Endodermal cell (in vitro differentiated cells): ENCODE data around the gene MAP3K4. TPM values are rescaled to one million over a fixed set of nuclear protein-coding genes. Genes with fewer than 3 reads are reported as not detected.
A peak's percentile ranks its signal among the peaks of the same experiment; 100 is the strongest.

Experiments used
- DNase-seq: peaks from one replicate; pipeline ENCODE4 v3.0.0-alpha.2; 2017
- H3K27ac ChIP-seq: 2 replicates; pipeline ENCODE4 v1.5.1; 2013; ENCODE audit warnings: mild to moderate bottlenecking, low read depth, low read length, moderate library complexity
- H3K27me3 ChIP-seq: 2 replicates; pipeline ENCODE4 v1.6.1; 2013; ENCODE audit warnings: mild to moderate bottlenecking, low read length, moderate library complexity; ENCODE audit not compliant: insufficient read depth, control insufficient read depth, poor library complexity, severe bottlenecking
- H3K36me3 ChIP-seq: 2 replicates; pipeline ENCODE4 v1.7.0; 2013; ENCODE audit warnings: mild to moderate bottlenecking, low read length, moderate library complexity; ENCODE audit not compliant: control insufficient read depth, insufficient read depth
- H3K4me1 ChIP-seq: one replicate; pipeline ENCODE4 v1.7.0; 2013; ENCODE audit warnings: low read length; ENCODE audit not compliant: control insufficient read depth, insufficient read depth
- H3K4me3 ChIP-seq: 2 replicates; pipeline ENCODE4 v1.5.1; 2013; ENCODE audit warnings: mild to moderate bottlenecking, low read length, moderate library complexity
- H3K9ac ChIP-seq: 2 replicates; pipeline ENCODE4 v1.6.1; 2013; ENCODE audit warnings: mild to moderate bottlenecking, low read length, moderate library complexity; ENCODE audit not compliant: poor library complexity, severe bottlenecking; ENCODE audit errors: extremely low read depth
- H3K9me3 ChIP-seq: 2 replicates; pipeline ENCODE4 v1.6.1; 2013; ENCODE audit warnings: mild to moderate bottlenecking, low read length, moderate library complexity; ENCODE audit not compliant: control insufficient read depth
- H3K27ac Mint-ChIP-seq: 2 replicates; pipeline ENCODE4 v1.8.0; 2020; ENCODE audit warnings: mixed read lengths
- H3K27me3 Mint-ChIP-seq: 2 replicates; pipeline ENCODE4 v1.8.0; 2021; ENCODE audit warnings: mild to moderate bottlenecking, mixed read lengths; ENCODE audit not compliant: insufficient read depth
- H3K36me3 Mint-ChIP-seq: 2 replicates; pipeline ENCODE4 v1.8.0; 2020; ENCODE audit warnings: low read depth, mixed read lengths
- H3K4me1 Mint-ChIP-seq: 2 replicates; pipeline ENCODE4 v1.8.0; 2020; ENCODE audit warnings: mixed read lengths
- H3K4me3 Mint-ChIP-seq: 2 replicates; pipeline ENCODE4 v1.8.0; 2020; ENCODE audit warnings: mild to moderate bottlenecking, moderate library complexity, mixed read lengths
- H3K9me3 Mint-ChIP-seq: 2 replicates; pipeline ENCODE4 v1.8.0; 2020; ENCODE audit warnings: mild to moderate bottlenecking, mixed read lengths
- CTCF ChIP-seq: fragments of 200-600 bp; sonication (generic); conservative IDR thresholded peaks from 2 replicates; pipeline ENCODE4 v1.5.0; 2021; ENCODE audit warnings: antibody characterized with exemption, mild to moderate bottlenecking
- WGBS, 2 experiments: methylation state at CpG; one replicate each; pipeline versions ENCODE4 v1.1.5 to v1.1.7; 2013; ENCODE audit warnings: missing lambda C conversion rate in 2 of 2, mixed read lengths in 1 of 2; ENCODE audit not compliant: insufficient coverage in 1 of 2, insufficient read length in 1 of 2; 5-methylcytosine and 5-hydroxymethylcytosine counted together
- long read RNA-seq, 4 experiments: library from polyadenylated mRNA in 2 of 4; library from RNA in 1 of 4; library from capped mRNA in 1 of 4; stranded (forward) in 3 of 4; unstranded in 1 of 4; transcript quantifications; one replicate each; pipeline ENCODE4 v2.0.0, GENCODE V29; 2020 to 2021; ENCODE audit warnings: inconsistent platforms in 1 of 4
- polyA plus RNA-seq, 2 experiments: library from polyadenylated mRNA; stranded (reverse); fragments of 50-300 nt; gene quantifications; one replicate each; pipeline ENCODE4 v1.2.3, GENCODE V29; 2013
- total RNA-seq, 2 donors: library from RNA; stranded (reverse); fragmentation: NEBNext Ultra II Directional in 1 of 2; extraction: Animal tissue kit (Norgen Biotek cat#: 25700) in 1 of 2; gene quantifications; 2 replicates in 1 of 2; 3 replicates in 1 of 2; pipeline ENCODE4 v1.2.1, GENCODE V29; 2021

MAP3K4 gene, protein sequence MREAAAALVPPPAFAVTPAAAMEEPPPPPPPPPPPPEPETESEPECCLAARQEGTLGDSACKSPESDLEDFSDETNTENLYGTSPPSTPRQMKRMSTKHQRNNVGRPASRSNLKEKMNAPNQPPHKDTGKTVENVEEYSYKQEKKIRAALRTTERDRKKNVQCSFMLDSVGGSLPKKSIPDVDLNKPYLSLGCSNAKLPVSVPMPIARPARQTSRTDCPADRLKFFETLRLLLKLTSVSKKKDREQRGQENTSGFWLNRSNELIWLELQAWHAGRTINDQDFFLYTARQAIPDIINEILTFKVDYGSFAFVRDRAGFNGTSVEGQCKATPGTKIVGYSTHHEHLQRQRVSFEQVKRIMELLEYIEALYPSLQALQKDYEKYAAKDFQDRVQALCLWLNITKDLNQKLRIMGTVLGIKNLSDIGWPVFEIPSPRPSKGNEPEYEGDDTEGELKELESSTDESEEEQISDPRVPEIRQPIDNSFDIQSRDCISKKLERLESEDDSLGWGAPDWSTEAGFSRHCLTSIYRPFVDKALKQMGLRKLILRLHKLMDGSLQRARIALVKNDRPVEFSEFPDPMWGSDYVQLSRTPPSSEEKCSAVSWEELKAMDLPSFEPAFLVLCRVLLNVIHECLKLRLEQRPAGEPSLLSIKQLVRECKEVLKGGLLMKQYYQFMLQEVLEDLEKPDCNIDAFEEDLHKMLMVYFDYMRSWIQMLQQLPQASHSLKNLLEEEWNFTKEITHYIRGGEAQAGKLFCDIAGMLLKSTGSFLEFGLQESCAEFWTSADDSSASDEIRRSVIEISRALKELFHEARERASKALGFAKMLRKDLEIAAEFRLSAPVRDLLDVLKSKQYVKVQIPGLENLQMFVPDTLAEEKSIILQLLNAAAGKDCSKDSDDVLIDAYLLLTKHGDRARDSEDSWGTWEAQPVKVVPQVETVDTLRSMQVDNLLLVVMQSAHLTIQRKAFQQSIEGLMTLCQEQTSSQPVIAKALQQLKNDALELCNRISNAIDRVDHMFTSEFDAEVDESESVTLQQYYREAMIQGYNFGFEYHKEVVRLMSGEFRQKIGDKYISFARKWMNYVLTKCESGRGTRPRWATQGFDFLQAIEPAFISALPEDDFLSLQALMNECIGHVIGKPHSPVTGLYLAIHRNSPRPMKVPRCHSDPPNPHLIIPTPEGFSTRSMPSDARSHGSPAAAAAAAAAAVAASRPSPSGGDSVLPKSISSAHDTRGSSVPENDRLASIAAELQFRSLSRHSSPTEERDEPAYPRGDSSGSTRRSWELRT (N-terminal part only)
- 100 to 1,000 TPM in 1 of 2 donors, 10 to 100 TPM in 1; 82.8 to 105 TPM for total RNA-seq
- polyA plus RNA-seq (2013, experiment 1 of 2) = 33.1 TPM
- 31.5 TPM for polyA plus RNA-seq (2013, experiment 2 of 2)
- long read RNA-seq, experiment 1, full-length matches to known transcripts = 1 of 16 reads
- long read RNA-seq, experiment 1, partial matches to known transcripts = 11 of 16 reads
- long read RNA-seq, experiment 1, other reads (novel, unspliced or antisense) = 4 of 16 reads
- long read RNA-seq, experiment 2, full-length matches to known transcripts = 25 of 52 reads
- long read RNA-seq, experiment 2, partial matches to known transcripts = 16 of 52 reads
- long read RNA-seq, experiment 2, other reads (novel, unspliced or antisense) = 11 of 52 reads
- long read RNA-seq, experiment 3, full-length matches to known transcripts = 69 of 120 reads
- long read RNA-seq, experiment 3, partial matches to known transcripts = 35 of 120 reads
- long read RNA-seq, experiment 3, other reads (novel, unspliced or antisense) = 16 of 120 reads
- long read RNA-seq, experiment 4, partial matches to known transcripts = 1 of 1 reads
- long read RNA-seq, experiment 4, other reads (novel, unspliced or antisense) = 0 of 1 reads

- no peak for TF ChIP-seq CTCF
- Histone ChIP-seq H3K27me3 (no peaks in the 10 kb centered on the region), H3K9ac (peak within 1 kb of the TSS; percentile 72), H3K4me3 (peak within 1 kb of the TSS; percentile 93), H3K27ac (peak within 1 kb of the TSS; percentile 89), H3K4me1 (peaks cover 3% of the 10 kb centered on the region), H3K36me3 (peaks cover 4% of the 10 kb centered on the region), H3K9me3 (peaks cover 16% of the 10 kb centered on the region)
- Mint-ChIP-seq H3K4me3 (peak within 1 kb of the TSS; percentile 97), H3K27ac (peak within 1 kb of the TSS; percentile 97), H3K4me1 (peaks cover 31% of the 10 kb centered on the region), H3K36me3 (peaks cover 12% of the 10 kb centered on the region), H3K9me3 (peaks cover 16% of the 10 kb centered on the region), H3K27me3 (no peaks in the 10 kb centered on the region)
- WGBS, 2 experiments = 0% methylated on average over 17 to 97 of the region's 97 CpGs
- peak; percentile 90 for DNase-seq
Observed at GRCh38 chr6:160991406-160992060, at the start of gene MAP3K4. Gene MAP3K4, plus strand, starts transcription at chr6:160991769. Its CDS starts 163 bp downstream, at chr6:160991932.

- WGBS, 2 experiments = 91 to 92% methylated on average over 2 of the region's 2 CpGs
- no peaks in the 10 kb centered on the region for H3K4me1 ChIP-seq
- no peaks in the 10 kb centered on the region for H3K9me3 ChIP-seq
- no peaks in the 10 kb centered on the region for H3K27me3 Mint-ChIP-seq
- H3K27ac Mint-ChIP-seq = no peak overlapping the region
- no peak overlapping the region for H3K4me3 Mint-ChIP-seq
- peaks cover 26% of the 10 kb centered on the region for H3K36me3 Mint-ChIP-seq
- no peaks in the 10 kb centered on the region for H3K27me3 ChIP-seq
- H3K27ac ChIP-seq = no peak overlapping the region
- no peak overlapping the region for H3K9ac ChIP-seq
- H3K4me1 Mint-ChIP-seq = peaks cover 8% of the 10 kb centered on the region
- DNase-seq = no peak
- no peak overlapping the region for H3K4me3 ChIP-seq
- no peak for TF ChIP-seq CTCF
- H3K9me3 Mint-ChIP-seq = no peaks in the 10 kb centered on the region
- peaks cover 49% of the 10 kb centered on the region for H3K36me3 ChIP-seq
Observed at GRCh38 chr6:160943997-160944396, 47.6 kb upstream of the MAP3K4 start.
